HEK293 (cell line): Measurements from ENCODE around the gene SETD1B.

Source experiments
- CTCF ChIA-PET: fragments of 350-600 bp; formaldehyde crosslinking; extraction: SDS; loops from one replicate; lab custom pipeline; 2021; ENCODE audit warnings: antibody characterized with exemption; lab: Yijun Ruan, JAX
- POLR2A ChIA-PET: fragments of 300-600 bp; formaldehyde crosslinking; extraction: SDS; loops from one replicate; lab custom pipeline; 2020; ENCODE audit warnings: antibody characterized with exemption, inconsistent platforms; lab: Yijun Ruan, JAX
- H3K27ac ChIP-seq: fragments of 200-500 bp; sonication (Bioruptor generic); 2 replicates; pipeline ENCODE4 v1.5.1; 2014; ENCODE audit warnings: low read depth, low read length, control low read depth, inconsistent platforms; ENCODE audit errors: extremely low read depth
- H3K36me3 ChIP-seq, 2 experiments: fragments of 200-500 bp in 1 of 2; sonication (Bioruptor generic) in 1 of 2; 1 replicate in 1 of 2; 2 replicates in 1 of 2; pipeline ENCODE4 v1.5.1; 2014 to 2017; ENCODE audit warnings: inconsistent platforms in 2 of 2, low read length in 2 of 2; ENCODE audit not compliant: control insufficient read depth in 2 of 2, insufficient read depth in 1 of 2
- H3K4me1 ChIP-seq: fragments of 200-500 bp; sonication (Bioruptor generic); 2 replicates; pipeline ENCODE4 v1.5.1; 2014; ENCODE audit warnings: mild to moderate bottlenecking, low read length, inconsistent platforms; ENCODE audit not compliant: control insufficient read depth, insufficient read depth
- H3K4me3 ChIP-seq: 2 replicates; pipeline ENCODE4 v1.5.1; 2011; ENCODE audit warnings: low read depth, mild to moderate bottlenecking, control low read depth, low read length, moderate library complexity
- H3K9me3 ChIP-seq: fragments of 200-500 bp; sonication (Bioruptor generic); 2 replicates; pipeline ENCODE4 v1.5.1; 2014; ENCODE audit warnings: low read depth, low read length, inconsistent platforms; ENCODE audit not compliant: control insufficient read depth, insufficient read depth
- EGR2 ChIP-seq: fragments of 450-650 bp; formaldehyde crosslinking; IDR thresholded peaks from 2 replicates; pipeline ENCODE4 v1.5.1; 2016; ENCODE audit warnings: low read depth, missing biosample characterization, missing genetic modification characterization
- GFI1B ChIP-seq: fragments of 450-650 bp; formaldehyde crosslinking; IDR thresholded peaks from 2 replicates; pipeline ENCODE4 v1.5.1; 2016; ENCODE audit warnings: missing biosample characterization, missing genetic modification characterization
- GLIS2 ChIP-seq: fragments of 450-650 bp; formaldehyde crosslinking; IDR thresholded peaks from 2 replicates; pipeline ENCODE4 v1.5.1; 2016; ENCODE audit warnings: missing biosample characterization, missing genetic modification characterization
- KLF17 ChIP-seq: fragments of 450-650 bp; formaldehyde crosslinking; IDR thresholded peaks from 2 replicates; pipeline ENCODE4 v1.5.1; 2016; ENCODE audit warnings: missing biosample characterization, missing genetic modification characterization
- MYNN ChIP-seq: fragments of 450-650 bp; formaldehyde crosslinking; IDR thresholded peaks from 2 replicates; pipeline ENCODE4 v1.5.1; 2016; ENCODE audit warnings: missing biosample characterization, missing genetic modification characterization, borderline replicate concordance
- ZFHX2 ChIP-seq: fragments of 450-650 bp; formaldehyde crosslinking; conservative IDR thresholded peaks from 2 replicates; pipeline ENCODE4 v1.5.1; 2016; ENCODE audit warnings: missing biosample characterization, missing genetic modification characterization
- ZFP3 ChIP-seq: fragments of 450-650 bp; formaldehyde crosslinking; IDR thresholded peaks from 2 replicates; pipeline ENCODE4 v1.5.1; 2016; ENCODE audit warnings: low read depth, missing biosample characterization, missing genetic modification characterization
- ZNF138 ChIP-seq: fragments of 450-650 bp; formaldehyde crosslinking; IDR thresholded peaks from 2 replicates; pipeline ENCODE4 v1.5.1; 2016; ENCODE audit warnings: missing biosample characterization, missing genetic modification characterization, borderline replicate concordance
- ZNF16 ChIP-seq: fragments of 450-650 bp; formaldehyde crosslinking; IDR thresholded peaks from 2 replicates; pipeline ENCODE4 v1.5.1; 2016; ENCODE audit warnings: low read depth, missing biosample characterization, missing genetic modification characterization
- ZNF223 ChIP-seq: fragments of 450-650 bp; formaldehyde crosslinking; IDR thresholded peaks from 2 replicates; pipeline ENCODE4 v1.5.1; 2016; ENCODE audit warnings: missing biosample characterization, missing genetic modification characterization
- ZNF335 ChIP-seq: fragments of 450-650 bp; formaldehyde crosslinking; conservative IDR thresholded peaks from 2 replicates; pipeline ENCODE4 v1.5.1; 2016; ENCODE audit warnings: missing biosample characterization, missing genetic modification characterization
- ZNF366 ChIP-seq: fragments of 450-650 bp; formaldehyde crosslinking; conservative IDR thresholded peaks from 2 replicates; pipeline ENCODE4 v1.5.1; 2016; ENCODE audit warnings: missing biosample characterization, missing genetic modification characterization
- ZNF37A ChIP-seq: fragments of 450-650 bp; IDR thresholded peaks from 2 replicates; pipeline ENCODE4 v1.5.1; 2018; ENCODE audit warnings: missing biosample characterization, missing genetic modification characterization
- ZNF501 ChIP-seq: fragments of 450-650 bp; formaldehyde crosslinking; IDR thresholded peaks from 2 replicates; pipeline ENCODE4 v1.5.1; 2016; ENCODE audit warnings: missing biosample characterization, missing genetic modification characterization
- ZNF529 ChIP-seq: fragments of 450-650 bp; formaldehyde crosslinking; IDR thresholded peaks from 2 replicates; pipeline ENCODE4 v1.5.1; 2017; ENCODE audit warnings: missing genetic modification characterization, missing biosample characterization; ENCODE audit not compliant: insufficient replicate concordance
- ZNF548 ChIP-seq: fragments of 450-650 bp; formaldehyde crosslinking; IDR thresholded peaks from 2 replicates; pipeline ENCODE4 v1.5.1; 2016; ENCODE audit warnings: missing biosample characterization, missing genetic modification characterization
- ZNF549 ChIP-seq: fragments of 450-650 bp; IDR thresholded peaks from 2 replicates; pipeline ENCODE4 v1.5.1; 2018; ENCODE audit warnings: missing biosample characterization, missing genetic modification characterization, mild to moderate bottlenecking, inconsistent platforms, moderate library complexity
- ZNF747 ChIP-seq: fragments of 450-650 bp; formaldehyde crosslinking; IDR thresholded peaks from 2 replicates; pipeline ENCODE4 v1.5.1; 2016; ENCODE audit warnings: missing biosample characterization, missing genetic modification characterization
- ZNF76 ChIP-seq: fragments of 450-650 bp; formaldehyde crosslinking; IDR thresholded peaks from 2 replicates; pipeline ENCODE4; 2016; ENCODE audit warnings: low read depth, missing biosample characterization, missing genetic modification characterization, borderline replicate concordance
- ZNF768 ChIP-seq: fragments of 450-650 bp; formaldehyde crosslinking; IDR thresholded peaks from 2 replicates; pipeline ENCODE4 v1.5.1; 2018; ENCODE audit warnings: missing biosample characterization, mild to moderate bottlenecking, missing genetic modification characterization
- ZNF791 ChIP-seq: fragments of 450-650 bp; formaldehyde crosslinking; IDR thresholded peaks from 2 replicates; pipeline ENCODE4 v1.5.1; 2016; ENCODE audit warnings: missing biosample characterization, missing genetic modification characterization
- TF ChIP-seq, protein P1 (sequence below): fragments of 450-650 bp; formaldehyde crosslinking; IDR thresholded peaks from 2 replicates; pipeline ENCODE4 v1.5.1; 2016; ENCODE audit warnings: missing biosample characterization, missing genetic modification characterization
- TF ChIP-seq, protein P2 (sequence below): fragments of 450-650 bp; formaldehyde crosslinking; optimal IDR thresholded peaks from 2 replicates; pipeline ENCODE3; 2016; ENCODE audit warnings: missing biosample characterization, mild to moderate bottlenecking, missing genetic modification characterization

Gene SETD1B

GRCh38 chr12:121788176-121788818 is 15.5 kb upstream of the SETD1B start:
- POLR2A ChIA-PET, result no interaction called here
- no peaks in the 10 kb centered on the region for H3K4me1 ChIP-seq
- H3K27ac ChIP-seq, result no peak overlapping the region
- H3K9me3 ChIP-seq, result no peaks in the 10 kb centered on the region
- no peak for TF ChIP-seq ZNF549 (tag by site-specific recombination)
- 0 out of 2 replicates have a peak, but pooled peaks have one; percentile 15 for TF ChIP-seq ZNF768 (tag by site-specific recombination)
- TF ChIP-seq EGR2 (tag by site-specific recombination), result peak; percentile 83
- TF ChIP-seq ZFHX2 (tag by site-specific recombination), result peak; percentile 78
- TF ChIP-seq ZNF16, result no peak
- H3K36me3 ChIP-seq, result no peaks in the 10 kb centered on the region
- CTCF ChIA-PET, result interaction anchor here (0.6 to 2.5 kb wide), 4 partner anchors 15 to 1236 kb away, joined by 4 to 9 read pairs (median 6); no protein-coding TSS in a partner anchor
- H3K4me3 ChIP-seq, result no peak overlapping the region

- Histone ChIP-seq H3K4me1 (no peaks in the 10 kb centered on the region), H3K9me3 (no peaks in the 10 kb centered on the region), H3K4me3 (no peak overlapping the region), H3K36me3 (no peaks in the 10 kb centered on the region), H3K27ac (no peak overlapping the region)
- CTCF ChIA-PET, result interaction anchor here (0.6 to 9.8 kb wide), 2 partner anchors 9 to 31 kb away, joined by 5 to 238 read pairs; no protein-coding TSS in a partner anchor
- POLR2A ChIA-PET, result no interaction called here
- TF ChIP-seq, protein P1, sequence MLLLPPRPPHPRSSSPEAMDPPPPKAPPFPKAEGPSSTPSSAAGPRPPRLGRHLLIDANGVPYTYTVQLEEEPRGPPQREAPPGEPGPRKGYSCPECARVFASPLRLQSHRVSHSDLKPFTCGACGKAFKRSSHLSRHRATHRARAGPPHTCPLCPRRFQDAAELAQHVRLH (tag by site-specific recombination), result no peak
- TF ChIP-seq GLIS2, result no peak
- TF ChIP-seq KLF17 (tag by site-specific recombination), result no peak
- no peak for TF ChIP-seq ZNF501
- no peak for TF ChIP-seq ZNF16
- TF ChIP-seq MYNN, result no peak
- TF ChIP-seq ZNF366, result no peak
- no peak for TF ChIP-seq ZNF138 (tag by site-specific recombination)
- no peak for TF ChIP-seq ZNF529 (tag by site-specific recombination)
- TF ChIP-seq, protein P2, sequence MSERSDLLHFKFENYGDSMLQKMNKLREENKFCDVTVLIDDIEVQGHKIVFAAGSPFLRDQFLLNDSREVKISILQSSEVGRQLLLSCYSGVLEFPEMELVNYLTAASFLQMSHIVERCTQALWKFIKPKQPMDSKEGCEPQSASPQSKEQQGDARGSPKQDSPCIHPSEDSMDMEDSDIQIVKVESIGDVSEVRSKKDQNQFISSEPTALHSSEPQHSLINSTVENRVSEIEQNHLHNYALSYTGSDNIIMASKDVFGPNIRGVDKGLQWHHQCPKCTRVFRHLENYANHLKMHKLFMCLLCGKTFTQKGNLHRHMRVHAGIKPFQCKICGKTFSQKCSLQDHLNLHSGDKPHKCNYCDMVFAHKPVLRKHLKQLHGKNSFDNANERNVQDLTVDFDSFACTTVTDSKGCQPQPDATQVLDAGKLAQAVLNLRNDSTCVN (tag by site-specific recombination), result no peak
- TF ChIP-seq ZNF747 (tag by site-specific recombination), result no peak
- no peak for TF ChIP-seq ZFP3
- no peak for TF ChIP-seq EGR2 (tag by site-specific recombination)
- TF ChIP-seq ZNF335 (tag by site-specific recombination), result no peak
- no peak for TF ChIP-seq ZNF791 (tag by site-specific recombination)
- no peak for TF ChIP-seq ZNF37A (tag by site-specific recombination)
- no peak for TF ChIP-seq ZNF548 (tag by site-specific recombination)
- TF ChIP-seq GFI1B (tag by site-specific recombination), result no peak
- TF ChIP-seq ZNF223 (tag by site-specific recombination), result no peak
- TF ChIP-seq ZNF76 (tag by site-specific recombination), result no peak
These were observed 14.5 kb upstream of the SETD1B start for GRCh38 chr12:121789233-121789781.
